HEK293T (cell line): Measurements from ENCODE around the gene ARID4A.

Experiments
- PKNOX1 ChIP-seq: fragments of 450-650 bp; IDR thresholded peaks from 2 replicates; pipeline ENCODE4 v1.6.1; 2016
- ZNF384 ChIP-seq: fragments of 450-650 bp; IDR thresholded peaks from 2 replicates; pipeline ENCODE4 v1.6.1; 2016

GRCh38 chr14:58287607-58288042 is 10.7 kb upstream of the ARID4A start:
- TF ChIP-seq PKNOX1 (no peak), ZNF384 (no peak)
